HUES64 (cell line): ENCODE data around the gene CCDC24.

Experiments
- H3K27ac ChIP-seq: 2 replicates; pipeline ENCODE4 v1.7.0; 2013; ENCODE audit warnings: low read depth, low read length, inconsistent platforms
- H3K27me3 ChIP-seq: 2 replicates; pipeline ENCODE4 v1.6.1; 2013; ENCODE audit warnings: mild to moderate bottlenecking, low read length; ENCODE audit not compliant: insufficient read depth
- H3K36me3 ChIP-seq: 2 replicates; pipeline ENCODE4 v1.6.1; 2013; ENCODE audit warnings: mild to moderate bottlenecking, low read length; ENCODE audit not compliant: insufficient read depth
- H3K4me1 ChIP-seq: 2 replicates; pipeline ENCODE4 v1.6.1; 2013; ENCODE audit warnings: mild to moderate bottlenecking, low read length, moderate library complexity; ENCODE audit not compliant: insufficient read depth
- H3K4me3 ChIP-seq: 2 replicates; pipeline ENCODE4 v1.5.1; 2013; ENCODE audit warnings: mild to moderate bottlenecking, low read length, moderate library complexity
- H3K9ac ChIP-seq: 2 replicates; pipeline ENCODE4 v1.6.1; 2013; ENCODE audit warnings: mild to moderate bottlenecking, low read depth, low read length
- H3K9me3 ChIP-seq: 2 replicates; pipeline ENCODE4 v1.6.1; 2013; ENCODE audit warnings: low read depth, low read length; ENCODE audit not compliant: insufficient read depth
- WGBS: fragments of 150-250, 120-280 bp; methylation state at CpG from one replicate; pipeline ENCODE4 v1.1.7; 2013; ENCODE audit warnings: missing lambda C conversion rate; 5-methylcytosine and 5-hydroxymethylcytosine counted together

CCDC24 gene

DNA sequence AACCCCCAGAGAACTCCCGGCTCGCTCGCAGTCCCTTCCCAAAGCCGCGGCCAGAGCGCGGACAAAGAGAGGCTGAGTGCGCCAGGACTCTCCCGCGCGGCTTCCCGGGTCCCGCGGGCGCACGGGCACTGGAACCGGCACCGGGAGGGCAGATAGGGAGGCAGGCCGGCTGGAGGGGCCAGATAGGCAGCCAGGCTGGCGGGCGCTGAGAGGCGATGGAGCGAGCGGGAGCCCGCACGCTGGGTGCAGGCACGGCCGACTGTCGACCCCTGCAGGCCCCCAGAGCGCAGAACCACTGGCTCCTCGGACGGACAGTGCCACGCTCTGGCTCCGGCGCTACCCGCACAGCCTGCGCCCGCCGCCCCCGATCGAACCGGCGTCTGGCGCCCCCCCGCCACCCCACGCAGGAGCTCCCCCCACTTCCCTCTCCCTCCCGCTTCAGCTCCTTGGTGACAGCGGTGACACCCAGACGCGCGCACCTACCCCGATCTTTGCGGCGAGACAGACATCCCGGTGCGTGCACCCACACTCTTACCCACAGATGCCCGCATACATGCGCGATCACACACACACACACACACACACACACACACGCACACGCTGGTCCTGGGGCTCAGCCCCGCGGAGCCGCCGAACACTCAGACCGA lies 39.3 kb downstream of the CCDC24 start:
- H3K4me1 ChIP-seq = peaks cover 18% of the 10 kb centered on the region
- peak overlapping the region; percentile 65 for H3K4me3 ChIP-seq
- H3K27me3 ChIP-seq = no peaks in the 10 kb centered on the region
- H3K36me3 ChIP-seq = no peaks in the 10 kb centered on the region
- peak overlapping the region; percentile 54; the same call in 1 of the 2 replicates for H3K27ac ChIP-seq
- peak overlapping the region; percentile 89 for H3K9ac ChIP-seq
- under 1% methylated on average over 64 of the region's 66 CpGs for WGBS
- H3K9me3 ChIP-seq = no peaks in the 10 kb centered on the region

DNA sequence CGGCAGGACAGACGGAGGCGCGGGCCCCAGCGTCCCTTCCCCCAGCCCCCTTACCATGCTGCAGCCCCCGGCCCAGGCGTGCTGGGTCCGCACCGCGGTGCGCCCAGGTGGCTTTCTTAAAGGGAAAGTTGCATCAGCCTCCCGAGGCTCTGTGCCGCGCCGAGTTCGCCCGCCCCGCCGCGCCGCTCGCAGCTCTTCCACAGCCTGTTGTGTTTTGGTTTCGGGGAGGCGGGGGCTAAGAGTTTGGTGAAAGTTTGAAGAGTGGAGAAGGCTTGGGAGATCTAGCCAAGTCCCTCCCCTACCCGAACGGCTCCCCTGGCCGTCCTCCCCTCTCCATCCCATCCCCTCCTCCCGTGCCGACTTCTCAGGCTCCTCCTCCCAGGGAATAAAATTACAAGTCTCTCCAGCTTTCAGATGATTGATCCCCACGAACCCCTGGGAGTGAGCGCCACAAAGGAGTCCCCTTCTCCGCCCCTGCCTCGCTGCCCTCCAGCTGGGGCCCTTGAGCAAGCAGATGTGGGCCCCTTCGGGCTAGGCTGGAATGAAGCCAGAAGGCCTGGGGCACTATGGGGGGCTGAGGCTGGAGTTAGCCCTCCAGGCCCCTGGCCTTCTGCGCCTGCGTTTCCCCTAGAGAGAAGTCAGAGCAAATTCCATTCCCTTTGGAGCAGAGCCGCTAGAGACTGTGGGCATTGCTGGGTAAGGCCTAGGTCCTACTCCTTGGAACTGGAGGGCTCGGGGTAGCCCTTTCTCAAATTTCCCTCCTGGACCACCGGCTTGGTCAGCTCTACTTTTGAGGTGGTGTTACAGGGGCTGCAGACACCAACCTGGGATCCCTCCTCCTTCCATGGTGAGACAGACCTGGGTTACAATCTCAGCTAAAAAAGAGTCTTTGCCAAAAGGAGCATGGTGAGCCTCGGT lies 40.1 kb downstream of the CCDC24 start, which contains the start of gene SLC6A9:
Gene SLC6A9, minus strand, starts transcription at position 211 of the 918 bp plus-strand sequence. CDS start 7,185 bp downstream, outside the sequence.
- H3K9me3 ChIP-seq = no peaks in the 10 kb centered on the region
- H3K4me1 ChIP-seq = peaks cover 18% of the 10 kb centered on the region
- H3K36me3 ChIP-seq = no peaks in the 10 kb centered on the region
- H3K27ac ChIP-seq = peak within 1 kb of the TSS; percentile 54
- WGBS = 3% methylated on average over 39 of the region's 40 CpGs
- peak within 1 kb of the TSS; percentile 89 for H3K9ac ChIP-seq
- peak within 1 kb of the TSS; percentile 65 for H3K4me3 ChIP-seq
- no peaks in the 10 kb centered on the region for H3K27me3 ChIP-seq

DNA sequence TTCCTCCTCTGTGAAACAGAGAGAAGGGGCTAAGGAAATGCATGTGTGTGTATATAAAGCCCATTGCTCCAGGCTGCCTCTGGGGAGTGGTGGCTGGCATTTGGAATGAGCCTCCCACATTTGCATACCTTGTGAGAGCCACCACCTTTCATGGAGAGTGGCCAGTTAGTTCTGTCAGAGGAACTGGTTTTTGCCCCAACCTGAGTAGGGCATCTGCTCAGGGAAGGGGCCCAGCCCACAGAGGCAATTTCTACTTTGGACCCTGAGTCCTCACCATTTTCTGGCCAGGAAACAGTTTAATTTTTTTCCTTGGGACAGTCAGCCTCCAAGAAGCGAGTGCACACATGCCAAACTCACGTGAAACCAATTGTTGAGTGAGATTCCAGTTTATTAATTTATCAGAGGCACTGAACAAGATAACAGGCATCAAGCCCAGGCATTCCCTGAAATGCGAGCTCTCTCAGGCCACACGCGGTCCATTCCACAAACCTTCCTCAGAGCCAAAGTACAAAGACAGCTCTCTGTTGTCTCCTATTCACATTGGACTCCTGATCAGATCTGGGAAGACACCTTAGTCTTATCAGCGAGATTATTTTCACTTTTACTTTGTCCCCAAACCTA lies 40.9 kb downstream of the CCDC24 start:
- H3K27ac ChIP-seq = peak overlapping the region; percentile 54
- WGBS = 77% methylated on average over 6 of the region's 6 CpGs

DNA sequence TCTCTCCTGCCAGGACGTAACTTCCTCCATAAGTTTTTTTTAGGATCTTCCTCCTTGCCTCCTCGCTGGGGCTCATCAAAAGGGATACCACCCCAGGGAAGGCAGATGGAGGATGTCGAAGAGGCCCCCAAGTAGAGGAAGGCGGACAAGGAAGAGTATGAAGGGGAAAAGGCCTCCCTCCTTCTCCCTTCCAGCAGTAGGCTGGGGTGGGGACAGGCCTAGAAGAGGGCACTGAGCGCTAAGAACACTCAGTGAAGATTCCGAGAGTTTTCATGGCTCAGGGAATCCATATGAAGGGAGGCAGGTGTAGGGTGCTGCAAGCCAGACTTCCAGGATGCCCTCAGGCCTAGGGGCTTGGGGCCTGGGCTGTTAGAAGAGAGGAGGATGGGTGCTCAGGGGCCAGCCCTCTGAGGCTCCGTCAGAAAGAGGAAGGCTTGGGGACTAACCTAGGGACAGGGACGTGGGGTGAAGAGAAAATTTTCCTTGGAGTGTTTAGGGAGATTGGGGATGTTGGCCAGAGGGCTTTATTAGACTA lies 41.7 kb downstream of the CCDC24 start:
- no peak overlapping the region for H3K4me3 ChIP-seq
- no peaks in the 10 kb centered on the region for H3K36me3 ChIP-seq
- peaks cover 18% of the 10 kb centered on the region for H3K4me1 ChIP-seq
- H3K9ac ChIP-seq = no peak overlapping the region
- H3K9me3 ChIP-seq = no peaks in the 10 kb centered on the region
- H3K27ac ChIP-seq = no peak overlapping the region
- H3K27me3 ChIP-seq = no peaks in the 10 kb centered on the region
- 90% methylated on average over 8 of the region's 8 CpGs for WGBS

More for the DNA sequence above, 40.9 kb downstream of the CCDC24 start:
- Histone ChIP-seq H3K9me3 (no peaks in the 10 kb centered on the region), H3K27me3 (no peaks in the 10 kb centered on the region), H3K4me1 (peaks cover 18% of the 10 kb centered on the region), H3K36me3 (no peaks in the 10 kb centered on the region), H3K4me3 (peak overlapping the region; percentile 65), H3K9ac (peak overlapping the region; percentile 89)

DNA sequence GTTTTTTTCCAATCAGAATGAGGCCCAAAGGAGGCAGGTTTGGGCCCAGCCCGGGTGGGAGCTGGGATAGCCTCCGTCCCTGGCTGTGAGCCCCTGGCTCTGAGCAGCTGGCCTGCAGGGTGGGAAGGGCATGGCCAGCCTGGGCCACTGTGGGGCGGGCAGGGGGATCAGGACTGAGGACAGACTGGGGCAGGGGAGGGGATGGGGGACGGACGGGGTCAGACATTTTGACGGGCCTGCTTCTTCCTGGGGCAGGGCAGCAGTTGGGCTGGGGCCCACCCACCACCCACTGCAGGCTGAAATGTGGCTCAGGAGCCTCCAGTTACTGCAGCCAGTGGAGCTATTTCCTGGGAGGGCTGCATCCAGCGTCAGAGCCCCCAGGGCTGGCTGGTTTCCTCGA lies 42.4 kb downstream of the CCDC24 start:
- Histone ChIP-seq H3K9ac (no peak overlapping the region), H3K4me1 (peaks cover 18% of the 10 kb centered on the region), H3K4me3 (no peak overlapping the region), H3K9me3 (no peaks in the 10 kb centered on the region), H3K36me3 (no peaks in the 10 kb centered on the region), H3K27me3 (no peaks in the 10 kb centered on the region), H3K27ac (no peak overlapping the region)
- 77% methylated on average over 8 of the region's 8 CpGs for WGBS

DNA sequence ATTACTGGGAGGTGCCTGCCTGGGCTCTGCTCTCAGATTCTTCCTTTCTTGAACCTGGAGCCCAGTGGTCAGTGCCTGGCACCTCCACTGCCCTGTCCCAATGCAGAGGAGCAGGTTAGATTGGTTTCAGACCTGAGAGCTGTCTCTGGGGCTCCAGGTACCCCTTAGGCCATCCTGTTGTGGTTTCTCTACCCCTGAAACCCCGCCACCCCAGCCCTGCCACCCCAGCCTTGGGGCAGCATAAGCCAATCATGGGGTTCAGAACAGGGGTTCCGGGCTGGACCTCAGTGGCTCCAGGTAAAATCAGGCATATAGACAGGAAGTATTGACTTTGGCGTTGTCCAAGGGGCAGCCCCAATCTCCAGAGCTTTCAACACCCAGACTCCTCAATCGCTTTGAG lies 43.0 kb downstream of the CCDC24 start:
- Histone ChIP-seq H3K9ac (no peak overlapping the region), H3K9me3 (no peaks in the 10 kb centered on the region), H3K27ac (no peak overlapping the region), H3K36me3 (no peaks in the 10 kb centered on the region), H3K27me3 (no peaks in the 10 kb centered on the region), H3K4me1 (peaks cover 16% of the 10 kb centered on the region), H3K4me3 (no peak overlapping the region)
- WGBS = 96% methylated on average over 4 of the region's 4 CpGs

DNA sequence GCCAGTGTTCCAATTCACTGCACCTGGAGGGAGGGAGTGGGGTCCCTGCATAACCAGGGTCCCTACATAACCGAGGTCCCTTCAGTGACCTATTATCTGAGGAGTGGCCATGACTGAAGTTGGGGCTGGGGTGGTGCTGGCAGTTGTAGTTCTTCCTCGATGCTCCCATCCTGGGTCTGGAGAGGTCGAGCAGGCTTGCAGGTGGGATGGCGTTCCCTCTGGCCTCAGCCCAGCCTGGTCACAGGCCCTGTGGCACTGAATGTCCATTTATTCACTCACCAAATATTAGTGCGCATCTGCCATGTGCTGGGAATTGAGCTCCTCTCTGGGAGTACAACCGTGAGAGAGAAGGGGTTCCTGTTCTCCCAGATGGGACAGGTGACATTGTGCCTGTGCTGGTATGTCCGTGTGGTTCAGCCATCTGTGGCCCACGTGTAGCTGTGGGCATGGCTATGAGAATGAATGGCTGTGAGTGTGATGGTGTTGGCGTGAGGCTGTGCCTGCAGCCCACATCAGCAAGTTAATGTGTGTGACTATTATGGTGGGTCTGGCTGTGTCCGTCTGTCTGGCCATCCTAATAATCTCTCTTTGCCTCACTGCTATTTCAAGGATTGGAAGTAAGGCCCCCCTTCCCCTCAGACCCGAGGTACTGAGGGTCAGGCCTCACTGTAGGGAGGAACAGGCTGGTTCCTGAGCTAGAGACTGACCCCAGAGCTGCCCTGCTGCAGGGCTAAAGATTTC lies 43.7 kb downstream of the CCDC24 start:
- WGBS = 90% methylated on average over 11 of the region's 11 CpGs
- Histone ChIP-seq H3K4me1 (peaks cover 13% of the 10 kb centered on the region), H3K4me3 (no peak overlapping the region), H3K27ac (no peak overlapping the region), H3K36me3 (no peaks in the 10 kb centered on the region), H3K9ac (no peak overlapping the region), H3K9me3 (no peaks in the 10 kb centered on the region), H3K27me3 (no peaks in the 10 kb centered on the region)

DNA sequence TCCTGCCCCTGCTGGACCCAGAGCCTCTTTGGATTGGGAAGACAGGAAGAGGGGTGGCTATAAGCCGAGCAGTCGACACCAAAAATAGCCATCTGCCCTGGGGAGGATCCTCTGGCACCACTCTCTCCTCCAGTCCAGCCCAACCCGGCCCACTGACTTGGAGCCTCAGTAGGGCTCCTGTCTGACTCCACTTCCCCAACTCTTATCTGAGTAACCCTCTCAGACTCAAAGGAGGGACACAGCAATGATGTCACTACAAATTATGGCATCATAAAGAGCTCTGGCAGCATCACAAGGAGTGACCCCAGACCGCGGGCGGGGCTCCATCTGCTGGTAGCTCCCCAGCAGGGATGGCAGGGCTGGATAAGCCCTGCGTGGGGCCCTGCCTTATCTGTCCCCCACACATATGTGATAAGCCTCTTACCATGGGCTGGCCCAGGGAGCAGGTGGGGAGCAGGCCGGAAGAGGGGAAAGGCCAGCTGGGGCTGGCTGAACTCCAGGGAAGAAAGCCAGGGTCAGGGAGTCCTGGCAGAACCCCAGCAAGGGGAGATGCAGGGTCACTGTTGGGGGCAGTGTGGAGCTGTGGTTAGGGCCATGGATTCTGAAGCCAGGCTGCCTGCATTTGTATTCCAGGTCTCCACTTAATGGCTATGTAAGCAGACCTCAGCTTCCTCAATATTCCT lies 44.5 kb downstream of the CCDC24 start:
- Histone ChIP-seq H3K27me3 (no peaks in the 10 kb centered on the region), H3K4me1 (peaks cover 13% of the 10 kb centered on the region), H3K4me3 (no peak overlapping the region), H3K27ac (no peak overlapping the region), H3K9me3 (no peaks in the 10 kb centered on the region), H3K36me3 (no peaks in the 10 kb centered on the region), H3K9ac (no peak overlapping the region)
- WGBS = 74% methylated on average over 8 of the region's 8 CpGs

DNA sequence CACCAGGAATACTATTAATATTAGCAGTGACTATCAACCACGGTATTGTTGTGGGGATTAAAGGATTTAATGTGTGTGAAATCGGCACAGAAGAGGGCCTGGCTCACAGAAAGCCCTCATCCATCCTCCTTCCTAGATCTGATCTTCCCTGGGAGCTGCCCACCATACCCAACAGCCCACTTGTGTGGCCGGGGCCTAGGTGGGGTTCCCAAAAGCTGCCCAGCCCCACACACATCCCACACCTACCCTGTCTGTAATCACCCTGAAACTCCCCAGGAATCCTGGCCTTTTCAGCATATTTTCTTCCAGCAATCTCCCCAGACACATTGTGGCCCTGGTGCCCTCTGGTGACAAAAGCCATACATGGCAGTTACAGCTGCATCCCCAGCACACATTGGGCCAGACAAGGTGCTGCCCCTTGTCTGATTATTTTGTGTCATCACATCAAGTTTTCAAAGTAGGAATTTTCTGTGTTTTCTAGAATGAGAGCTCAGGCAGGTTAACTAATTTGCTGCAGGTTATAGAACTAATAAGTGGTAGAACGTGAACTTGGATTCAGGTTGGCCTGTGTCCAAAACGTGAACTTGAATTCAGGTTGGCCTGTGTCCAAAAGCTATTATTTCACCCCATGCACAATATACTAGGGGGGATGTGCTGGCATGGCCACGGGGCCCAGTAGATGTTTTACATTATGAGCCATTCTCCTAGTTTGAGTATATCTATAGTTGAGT lies 45.2 kb downstream of the CCDC24 start:
- H3K9me3 ChIP-seq = no peaks in the 10 kb centered on the region
- no peak overlapping the region for H3K27ac ChIP-seq
- no peaks in the 10 kb centered on the region for H3K36me3 ChIP-seq
- H3K27me3 ChIP-seq = no peaks in the 10 kb centered on the region
- peaks cover 13% of the 10 kb centered on the region for H3K4me1 ChIP-seq
- 40% methylated on average over 4 of the region's 6 CpGs for WGBS
- H3K9ac ChIP-seq = no peak overlapping the region
- H3K4me3 ChIP-seq = no peak overlapping the region

DNA sequence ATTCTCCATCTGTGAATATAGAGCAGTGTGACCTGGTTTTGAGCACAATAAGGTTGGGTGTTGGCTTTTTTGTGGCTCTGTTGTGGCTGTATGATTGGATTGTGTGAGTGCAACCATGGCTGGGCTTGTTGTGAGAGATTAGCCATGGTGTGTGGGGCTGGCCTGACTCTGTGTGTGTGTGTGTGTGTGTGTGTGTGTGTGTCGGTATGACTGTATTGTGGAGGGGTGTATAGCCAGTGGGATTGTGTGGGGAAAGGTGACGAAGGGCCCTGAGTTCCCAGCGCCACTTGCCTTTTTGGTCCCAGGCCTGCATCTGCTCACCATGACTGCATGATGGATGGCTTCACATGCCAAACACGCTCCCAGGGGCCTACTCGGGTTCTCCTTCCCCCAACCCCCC lies 45.8 kb downstream of the CCDC24 start:
- Histone ChIP-seq H3K9ac (no peak overlapping the region), H3K4me1 (peaks cover 9% of the 10 kb centered on the region), H3K27ac (no peak overlapping the region), H3K4me3 (no peak overlapping the region), H3K9me3 (no peaks in the 10 kb centered on the region), H3K36me3 (no peaks in the 10 kb centered on the region), H3K27me3 (no peaks in the 10 kb centered on the region)
- WGBS = 84% methylated on average over 5 of the region's 5 CpGs
